Astrocyte of the cerebellum (primary cell): Measurements from ENCODE around the gene EZR.
"Not testable (repeated sequence)": the region's sequence is repeated elsewhere in the genome, so short reads cannot be mapped to it uniquely, and the experiment has no call there.

Experiments used
- DNase-seq: peaks from one replicate; pipeline ENCODE4 v3.0.0-alpha.2; 2011; ENCODE audit warnings: low read depth
- H3K4me3 ChIP-seq: 2 replicates; pipeline ENCODE4 v1.5.1; 2011; ENCODE audit warnings: mild to moderate bottlenecking, low read depth, low read length, moderate library complexity
- in situ Hi-C: cut with HindIII; loops from 2 replicates; pipeline ENCODE4 v1.10.0; 2017; ENCODE audit warnings: low sequenced_read_pairs
- TF ChIP-seq, protein P1 (sequence below): IDR thresholded peaks from 2 replicates; pipeline ENCODE4 v1.5.1; 2012; ENCODE audit warnings: low read length, low read depth, moderate library complexity, mild to moderate bottlenecking; ENCODE audit errors: missing control alignments

Gene EZR

DNA sequence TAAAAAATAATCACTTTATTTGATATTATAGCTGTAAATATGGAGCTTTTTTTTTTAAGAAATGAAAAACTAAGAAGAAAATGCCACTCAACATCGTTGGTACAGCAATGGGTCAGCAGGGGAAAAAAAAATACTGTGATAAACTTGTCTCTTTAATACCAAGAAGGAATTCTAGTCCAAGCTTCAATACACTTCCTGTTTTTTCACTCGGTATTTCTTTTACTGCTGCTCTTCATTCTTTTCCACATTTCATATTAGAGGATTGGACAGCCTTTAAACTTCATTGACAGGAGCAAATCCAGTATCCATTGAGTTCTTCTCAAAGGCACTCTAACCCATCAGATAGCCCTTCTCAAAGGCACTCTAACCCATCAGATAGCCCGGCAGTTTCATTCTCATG, 22.2 kb upstream of the EZR start:
- in situ Hi-C loops, result no loop called here
- TF ChIP-seq, protein P1, sequence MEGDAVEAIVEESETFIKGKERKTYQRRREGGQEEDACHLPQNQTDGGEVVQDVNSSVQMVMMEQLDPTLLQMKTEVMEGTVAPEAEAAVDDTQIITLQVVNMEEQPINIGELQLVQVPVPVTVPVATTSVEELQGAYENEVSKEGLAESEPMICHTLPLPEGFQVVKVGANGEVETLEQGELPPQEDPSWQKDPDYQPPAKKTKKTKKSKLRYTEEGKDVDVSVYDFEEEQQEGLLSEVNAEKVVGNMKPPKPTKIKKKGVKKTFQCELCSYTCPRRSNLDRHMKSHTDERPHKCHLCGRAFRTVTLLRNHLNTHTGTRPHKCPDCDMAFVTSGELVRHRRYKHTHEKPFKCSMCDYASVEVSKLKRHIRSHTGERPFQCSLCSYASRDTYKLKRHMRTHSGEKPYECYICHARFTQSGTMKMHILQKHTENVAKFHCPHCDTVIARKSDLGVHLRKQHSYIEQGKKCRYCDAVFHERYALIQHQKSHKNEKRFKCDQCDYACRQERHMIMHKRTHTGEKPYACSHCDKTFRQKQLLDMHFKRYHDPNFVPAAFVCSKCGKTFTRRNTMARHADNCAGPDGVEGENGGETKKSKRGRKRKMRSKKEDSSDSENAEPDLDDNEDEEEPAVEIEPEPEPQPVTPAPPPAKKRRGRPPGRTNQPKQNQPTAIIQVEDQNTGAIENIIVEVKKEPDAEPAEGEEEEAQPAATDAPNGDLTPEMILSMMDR, result no peak
- no peak overlapping the region for H3K4me3 ChIP-seq
- no peak for DNase-seq

DNA sequence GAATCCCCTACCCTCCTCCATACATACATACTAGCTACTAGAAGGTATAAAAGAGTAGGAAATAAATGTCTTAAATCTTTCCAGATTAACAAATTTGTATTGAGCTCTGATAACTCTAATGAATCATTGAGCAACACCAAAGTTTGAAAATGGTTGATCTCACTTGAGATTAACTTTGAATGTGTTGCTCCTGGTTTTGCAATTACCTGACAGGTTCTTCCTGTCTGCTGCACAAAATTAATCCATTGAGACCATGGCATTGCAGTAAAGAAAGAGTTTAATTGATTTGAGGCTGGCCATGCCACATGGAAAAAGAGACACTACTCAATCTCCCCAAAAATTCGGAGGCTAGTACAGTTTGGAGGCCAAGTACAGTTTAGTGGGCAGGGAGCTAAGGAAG, 21.3 kb upstream of the EZR start:
- TF ChIP-seq, protein P1, result no peak
- H3K4me3 ChIP-seq, result no peak overlapping the region
- in situ Hi-C loops, result no loop called here

DNA sequence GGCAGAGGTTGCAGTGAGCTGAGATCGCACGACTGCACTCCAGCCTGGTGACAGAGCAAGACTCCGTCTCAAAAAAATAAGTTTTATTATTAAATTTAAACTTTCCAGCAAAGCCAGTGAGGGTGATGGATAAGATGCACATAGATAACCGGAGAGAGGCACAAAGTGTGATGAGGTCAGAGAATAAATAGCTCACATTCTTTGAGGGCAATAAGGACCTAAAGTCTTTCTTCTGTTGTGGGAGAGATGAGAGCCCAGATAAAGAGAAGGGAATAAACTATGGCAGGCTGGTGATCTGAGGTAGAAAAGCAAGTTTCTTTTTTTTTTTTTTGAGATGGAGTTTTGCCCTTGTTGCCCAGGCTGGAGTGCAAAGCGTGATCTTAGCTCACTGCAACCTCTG, 20.6 kb upstream of the EZR start:
- DNase-seq, result no peak
- in situ Hi-C loops, result no loop called here
- H3K4me3 ChIP-seq, result no peak overlapping the region
- TF ChIP-seq, protein P1, result no peak

More for the DNA sequence above, 21.3 kb upstream of the EZR start:
- DNase-seq, result no peak

DNA sequence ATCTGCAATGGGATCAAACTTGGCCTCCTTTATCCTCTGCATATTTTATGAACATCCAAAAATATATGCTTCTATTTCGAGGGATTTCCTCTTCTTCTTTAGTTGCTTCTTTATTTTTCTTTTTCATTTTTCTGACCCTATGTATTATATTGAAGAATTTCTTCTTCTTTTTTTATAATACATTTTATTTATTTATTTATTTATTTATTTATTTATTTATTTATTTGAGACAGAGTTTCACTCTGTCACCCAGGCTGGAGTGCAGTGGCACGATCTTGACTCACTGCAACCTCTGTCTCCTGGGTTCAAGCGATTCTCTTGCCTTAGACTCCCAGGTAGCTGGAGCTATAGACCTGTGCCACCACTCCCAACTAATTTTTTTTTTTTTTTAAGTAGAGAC, 19.6 kb upstream of the EZR start:
- H3K4me3 ChIP-seq, in situ Hi-C loops, DNase-seq: not testable (repeated sequence)

DNA sequence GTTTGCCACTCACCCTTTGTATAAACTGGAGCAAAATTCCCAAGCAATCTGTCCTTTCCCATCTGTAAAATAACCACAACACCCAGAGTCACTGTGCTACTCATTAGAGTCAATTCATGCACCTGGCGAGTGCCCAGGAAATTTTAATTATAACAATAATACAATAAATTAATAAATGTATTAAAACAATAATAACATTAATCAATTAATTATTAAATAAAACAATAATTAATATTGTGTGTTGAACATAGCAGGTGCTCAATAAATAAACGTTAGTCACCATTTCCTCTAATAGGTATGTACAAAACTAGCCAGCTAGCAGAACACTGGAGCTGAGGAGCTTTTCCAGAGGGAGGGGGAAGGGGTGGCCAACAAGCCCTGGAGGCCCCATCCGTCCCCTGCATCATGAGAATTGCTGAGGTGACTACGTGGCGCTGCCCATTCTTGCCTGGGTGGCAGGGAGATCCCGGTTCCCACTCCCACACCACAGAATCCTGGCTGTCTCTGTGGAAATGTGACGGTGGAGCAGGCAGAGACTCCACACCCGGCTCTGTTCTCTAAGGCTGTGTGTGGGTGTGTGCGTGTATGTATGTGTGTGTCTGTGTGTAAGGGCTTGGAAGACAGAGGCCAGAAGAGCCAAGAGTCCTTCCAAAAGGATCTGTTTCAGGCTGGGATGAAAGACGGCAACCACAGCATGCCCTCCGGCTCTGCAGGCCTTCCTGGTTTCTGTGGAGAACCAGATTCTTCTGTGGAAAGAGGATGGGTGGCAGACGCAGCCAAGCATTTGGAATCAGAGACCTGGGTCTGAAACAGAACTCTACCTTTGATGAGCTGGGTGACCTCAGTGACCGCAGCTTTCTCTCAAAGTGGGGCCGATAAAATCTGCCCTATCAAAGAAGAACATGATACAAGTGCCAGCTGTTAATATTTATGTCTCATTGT, 18.8 kb upstream of the EZR start:
- TF ChIP-seq, protein P1, result no peak
- DNase-seq, result no peak
- no peak overlapping the region for H3K4me3 ChIP-seq
- in situ Hi-C loops, result no loop called here

DNA sequence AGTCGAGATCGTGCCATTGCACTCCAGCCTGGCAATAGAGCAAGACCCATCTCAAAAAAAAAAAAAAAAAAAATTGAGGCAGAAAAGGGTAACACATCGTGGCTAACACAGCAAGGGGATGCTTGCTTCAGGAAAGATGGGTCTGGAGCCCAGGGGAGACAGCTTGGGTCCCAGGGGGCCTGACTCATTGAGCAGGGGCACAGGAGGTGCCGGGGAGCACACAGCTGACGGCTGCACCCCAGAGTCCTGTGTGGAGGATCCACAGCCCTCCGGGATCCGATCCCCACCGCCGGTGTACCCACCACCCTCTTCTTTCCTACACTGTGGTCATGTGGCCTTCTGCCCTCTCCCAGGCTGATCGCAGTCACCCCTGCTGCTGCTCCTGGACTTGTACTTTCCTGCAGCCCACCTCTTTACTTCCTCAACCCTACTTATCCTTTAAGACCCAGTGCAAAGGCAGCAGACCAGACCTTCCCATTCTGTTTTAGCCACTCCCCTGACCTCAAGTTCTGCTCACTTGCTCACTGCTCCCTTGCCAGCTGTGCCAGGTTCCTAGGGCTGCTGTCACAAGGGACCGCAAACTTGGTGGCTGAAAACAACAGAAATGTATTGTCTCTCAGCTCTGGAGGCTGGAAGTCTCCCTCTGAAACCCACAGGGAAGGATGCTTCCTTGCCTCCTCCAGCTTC, 17.6 kb upstream of the EZR start:
- in situ Hi-C loops, result no loop called here
- no peak overlapping the region for H3K4me3 ChIP-seq
- TF ChIP-seq, protein P1, result no peak
- DNase-seq, result no peak

DNA sequence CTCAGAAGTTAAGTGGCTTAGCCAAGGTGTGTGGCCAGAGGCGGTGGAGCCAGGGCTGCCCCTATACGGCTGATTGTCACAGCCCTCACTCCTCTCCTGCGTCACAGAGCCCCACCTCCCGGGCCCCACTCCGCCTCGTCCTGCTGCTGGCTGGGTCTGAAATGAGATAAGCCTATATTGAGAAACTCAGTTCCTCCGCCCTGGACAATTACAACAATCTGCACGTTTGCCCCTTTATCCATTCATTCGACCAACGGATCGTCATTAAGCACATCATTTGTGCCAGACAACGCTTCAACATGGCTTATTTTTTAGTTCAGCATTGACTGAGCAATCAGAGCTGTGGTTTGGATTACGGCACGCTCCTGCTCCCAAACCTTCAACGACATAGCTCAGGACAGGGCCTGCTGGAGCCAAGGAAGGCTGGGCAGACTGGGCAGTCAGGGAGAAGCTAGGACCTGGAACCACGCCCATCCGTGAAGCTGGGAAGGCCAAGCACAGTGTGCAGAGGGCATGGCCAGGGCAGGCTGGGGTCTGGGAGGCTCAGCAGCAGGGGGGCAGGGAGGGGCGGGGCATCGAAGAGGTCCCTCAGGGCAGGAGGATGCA, 16.6 kb upstream of the EZR start:
- no peak for DNase-seq
- TF ChIP-seq, protein P1, result no peak
- no peak overlapping the region for H3K4me3 ChIP-seq
- in situ Hi-C loops, result no loop called here
